Hepatocyte (in vitro differentiated cells): ENCODE measurements around the gene SHROOM2. TPM values are rescaled to one million over a fixed set of nuclear protein-coding genes. Genes with fewer than 3 reads are reported as not detected.

Experiments
- DNase-seq: peaks from one replicate; pipeline ENCODE4 v3.0.0-alpha.2; 2016; ENCODE audit warnings: low spot score
- H2AFZ ChIP-seq: fragments of 200-600 bp; sonication (generic); 2 replicates; pipeline ENCODE4 v1.6.0; 2016; ENCODE audit warnings: antibody characterized with exemption, mild to moderate bottlenecking
- H3K27ac ChIP-seq: fragments of 200-600 bp; sonication (generic); 2 replicates; pipeline ENCODE4 v1.5.1; 2016; ENCODE audit warnings: mild to moderate bottlenecking
- H3K27me3 ChIP-seq: fragments of 200-600 bp; sonication (generic); 2 replicates; pipeline ENCODE4 v1.6.1; 2016
- H3K36me3 ChIP-seq: fragments of 200-600 bp; sonication (generic); replicated peaks from 2 replicates; pipeline ENCODE4 v1.5.1; 2016; ENCODE audit warnings: low read depth; ENCODE audit not compliant: insufficient read depth
- H3K4me1 ChIP-seq: fragments of 200-600 bp; sonication (generic); 2 replicates; pipeline ENCODE4 v1.5.1; 2016; ENCODE audit warnings: mild to moderate bottlenecking, moderate library complexity; ENCODE audit not compliant: insufficient read depth
- H3K4me2 ChIP-seq: fragments of 200-600 bp; sonication (generic); 2 replicates; pipeline ENCODE4 v1.6.0; 2016
- H3K4me3 ChIP-seq: fragments of 200-600 bp; sonication (generic); 2 replicates; pipeline ENCODE4 v1.5.1; 2016; ENCODE audit warnings: mild to moderate bottlenecking
- H3K79me2 ChIP-seq: fragments of 200-600 bp; sonication (generic); 2 replicates; pipeline ENCODE4 v1.6.0; 2017; ENCODE audit warnings: mild to moderate bottlenecking
- H3K9me2 ChIP-seq: fragments of 200-600 bp; sonication (generic); replicated peaks from 2 replicates; pipeline ENCODE4 v1.6.0; 2017; ENCODE audit warnings: mild to moderate bottlenecking; ENCODE audit not compliant: insufficient read depth
- H3K9me3 ChIP-seq: fragments of 200-600 bp; sonication (generic); 2 replicates; pipeline ENCODE4 v1.5.1; 2016; ENCODE audit warnings: low read depth, mild to moderate bottlenecking
- H4K20me1 ChIP-seq: fragments of 200-600 bp; sonication (generic); 2 replicates; pipeline ENCODE4 v1.6.0; 2016; ENCODE audit warnings: mild to moderate bottlenecking; ENCODE audit not compliant: insufficient read depth, poor library complexity, severe bottlenecking
- CTCF ChIP-seq: fragments of 200-600 bp; sonication (generic); IDR thresholded peaks from 2 replicates; pipeline ENCODE4 v1.5.1; 2016; ENCODE audit warnings: antibody characterized with exemption, mild to moderate bottlenecking; ENCODE audit not compliant: poor library complexity
- EZH2 ChIP-seq: fragments of 200-600 bp; sonication (generic); IDR thresholded peaks from 2 replicates; pipeline ENCODE4 v1.6.1; 2016; ENCODE audit warnings: antibody characterized with exemption, mild to moderate bottlenecking, borderline replicate concordance
- EZH2phosphoT487 ChIP-seq: fragments of 200-600 bp; sonication (generic); IDR thresholded peaks from one replicate; pipeline ENCODE4 v1.6.1; 2018; ENCODE audit warnings: antibody characterized with exemption, mild to moderate bottlenecking, low read depth, moderate library complexity; ENCODE audit not compliant: unreplicated experiment, severe bottlenecking
- WGBS: methylation state at CpG from one replicate; pipeline ENCODE4 v1.1.6; 2016; ENCODE audit warnings: low lambda C conversion rate; ENCODE audit errors: missing lambda C conversion rate; 5-methylcytosine and 5-hydroxymethylcytosine counted together
- polyA plus RNA-seq: library from polyadenylated mRNA; unstranded; fragments of >200 nt; fragmentation: Nextera tagmentation; extraction: Ambion mirVana; gene quantifications from 2 replicates; pipeline ENCODE4 v1.2.1, GENCODE V29; 2016
- total RNA-seq: library from RNA; depleted of rRNA; stranded (reverse); fragments of >200 nt; gene quantifications from 2 replicates; pipeline ENCODE4 v1.2.3, GENCODE V29; 2014

Gene SHROOM2
- total and polyA plus RNA-seq, 2 experiments from 2014 or later = 6.9 to 8.5 TPM

- Histone ChIP-seq H3K27me3 (no peaks in the 10 kb centered on the region), H3K4me2 (no peak overlapping the region), H3K27ac (no peak overlapping the region), H3K9me3 (no peaks in the 10 kb centered on the region), H3K79me2 (no peaks in the 10 kb centered on the region), H3K9me2 (no peaks in the 10 kb centered on the region), H3K4me1 (no peaks in the 10 kb centered on the region), H2AFZ (no peak overlapping the region), H3K4me3 (no peak overlapping the region), H3K36me3 (no peaks in the 10 kb centered on the region), H4K20me1 (no peaks in the 10 kb centered on the region)
- 93% methylated on average over 34 of the region's 36 CpGs for WGBS
- DNase-seq = no peak
- TF ChIP-seq EZH2phosphoT487 (no peak), EZH2 (no peak), CTCF (no peak)
These were observed 109.1 kb downstream of the SHROOM2 start for GRCh38 chrX:9895225-9895912.

DNA sequence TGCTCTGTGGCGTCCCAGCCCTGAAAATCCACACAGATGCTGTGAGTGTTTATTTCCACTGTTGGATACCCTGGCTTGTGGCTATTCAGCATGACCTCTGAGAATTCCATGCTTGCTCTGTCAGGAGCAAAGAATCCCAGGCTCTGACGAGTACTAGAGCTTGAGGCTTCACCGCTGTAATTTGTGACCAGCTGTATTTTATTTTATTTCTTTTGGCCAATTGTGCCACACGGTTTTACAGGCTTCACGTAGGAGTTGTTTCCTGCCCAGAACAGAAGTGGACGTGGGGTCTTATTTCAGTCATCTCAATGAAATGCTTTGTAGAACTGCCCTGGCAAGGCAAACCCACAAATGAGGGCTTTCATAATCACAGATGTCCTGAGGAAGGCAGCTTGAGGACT, 111.5 kb downstream of the SHROOM2 start:
- H3K4me2 ChIP-seq = no peak overlapping the region
- no peak overlapping the region for H3K27ac ChIP-seq
- H3K79me2 ChIP-seq = no peaks in the 10 kb centered on the region
- H3K4me3 ChIP-seq = no peak overlapping the region
- TF ChIP-seq EZH2phosphoT487 (no peak), EZH2 (no peak), CTCF (no peak)
- H3K9me3 ChIP-seq = no peaks in the 10 kb centered on the region
- no peak overlapping the region for H2AFZ ChIP-seq
- H3K4me1 ChIP-seq = no peaks in the 10 kb centered on the region
- no peaks in the 10 kb centered on the region for H3K27me3 ChIP-seq
- no peaks in the 10 kb centered on the region for H3K9me2 ChIP-seq
- H4K20me1 ChIP-seq = no peaks in the 10 kb centered on the region
- no peak for DNase-seq
- WGBS = 50% methylated on average over 6 of the region's 6 CpGs
- no peaks in the 10 kb centered on the region for H3K36me3 ChIP-seq

DNA sequence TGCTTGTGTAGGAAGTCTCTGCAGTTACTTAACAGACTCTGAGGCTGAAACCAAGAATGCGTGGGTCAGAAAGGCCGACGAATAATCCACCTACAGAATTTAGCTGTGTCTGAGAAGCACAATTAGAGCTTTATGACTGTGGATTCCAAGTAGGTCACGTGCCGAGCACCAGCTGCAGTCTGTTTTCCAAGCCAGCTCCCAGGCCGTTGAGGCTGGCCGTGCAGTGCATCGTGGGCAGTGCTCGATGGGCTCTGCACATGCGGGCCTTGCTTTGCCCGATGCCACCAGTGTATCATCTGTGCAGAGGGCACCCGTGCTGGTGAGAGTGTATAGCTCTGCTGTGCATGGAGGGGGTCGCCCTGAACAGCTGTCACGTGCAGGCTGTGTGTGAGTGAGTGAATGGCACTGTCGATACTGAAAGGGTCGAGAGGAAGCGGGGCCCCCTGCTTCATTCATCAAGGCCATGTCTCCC, 113.4 kb downstream of the SHROOM2 start:
- H3K4me2 ChIP-seq = no peak overlapping the region
- 62% methylated on average over 17 of the region's 17 CpGs for WGBS

More for the DNA sequence above, 113.4 kb downstream of the SHROOM2 start:
- Histone ChIP-seq H3K4me1 (no peaks in the 10 kb centered on the region), H3K4me3 (no peak overlapping the region), H3K36me3 (no peaks in the 10 kb centered on the region), H3K27ac (no peak overlapping the region), H3K27me3 (no peaks in the 10 kb centered on the region), H3K79me2 (no peaks in the 10 kb centered on the region), H3K9me3 (no peaks in the 10 kb centered on the region), H3K9me2 (no peaks in the 10 kb centered on the region), H2AFZ (no peak overlapping the region), H4K20me1 (no peaks in the 10 kb centered on the region)
- no peak for DNase-seq
- TF ChIP-seq CTCF = no peak
- TF ChIP-seq EZH2 = no peak
- no peak for TF ChIP-seq EZH2phosphoT487
